ENCODE measurements around the gene L1CAM.

- TF ChIP-seq EP300 (IDR thresholded peaks at IDR 0.05; ENCODE audit: low read depth) (no peak), CTCF (IDR thresholded peaks at IDR 0.05) (no peak), POLR2A (IDR thresholded peaks at IDR 0.05) (no peak)
These were observed 41.4 kb downstream of the L1CAM start for GRCh38 chrX:153844509-153845082.
